ENCODE data around the gene PRPH. TPM values are rescaled to one million over a fixed set of nuclear protein-coding genes. Genes with fewer than 3 reads are reported as not detected.
A peak's percentile ranks its signal among the peaks of the same experiment; 100 is the strongest.

Gene PRPH
- polyA plus RNA-seq, 3 donors: not detected

GRCh38 chr12:49322367-49322707 lies 27.4 kb downstream of the PRPH start:
- Histone ChIP-seq H3K27ac (ENCODE audit: low read depth in 1 of 2, low read length in 2 of 2) (peak overlapping the region in 1 of 2 donors; percentile 68), H2AFZ (ENCODE audit: insufficient read depth, low read depth, low read length, poor library complexity, severe bottlenecking) (peak overlapping the region; percentile 87), H3K79me2 (ENCODE audit: insufficient read depth, low read length) (peaks cover 19% of the 10 kb centered on the region), H3K36me3 (replicated peaks in 1 of 2; ENCODE audit: control insufficient read depth in 1 of 2, insufficient read depth in 2 of 2, low read length in 2 of 2) (peaks cover 4 to 20% of the 10 kb centered on the region in 2 donors), H3K9me3 (replicated peaks in 1 of 2; ENCODE audit: control insufficient read depth in 1 of 2, insufficient read depth in 1 of 2, low read length in 2 of 2) (no peaks in the 10 kb centered on the region), H3K4me1 (ENCODE audit: control insufficient read depth in 1 of 2, insufficient read depth in 2 of 2, low read length in 2 of 2) (peaks cover 17 to 21% of the 10 kb centered on the region in 2 donors), H3K27me3 (ENCODE audit: control insufficient read depth in 2 of 2, insufficient read depth in 2 of 2, low read length in 2 of 2) (no peaks in the 10 kb centered on the region), H3K4me2 (replicated peaks; ENCODE audit: extremely low read depth, low read length, poor library complexity, severe bottlenecking) (peak overlapping the region; percentile 87), H3K4me3 (replicated peaks in 1 of 3; ENCODE audit: low read depth in 2 of 3, low read length in 3 of 3) (peak overlapping the region; percentile 58 to 80 (median 63)), H4K20me1 (ENCODE audit: insufficient read depth, low read length) (no peaks in the 10 kb centered on the region), H3K9ac (ENCODE audit: insufficient read depth, low read length, poor library complexity, severe bottlenecking) (peak overlapping the region; percentile 75)
- no peak for TF ChIP-seq CTCF (IDR thresholded peaks at IDR 0.05)
- Mint-ChIP-seq H3K36me3 (peaks cover 9 to 26% of the 10 kb centered on the region in 2 donors), H3K4me3 (peak overlapping the region; percentile 97 to 100), H3K4me1 (peaks cover 21% of the 10 kb centered on the region), H3K27me3 (ENCODE audit: low read depth in 3 of 3) (peaks cover 7 to 8% (median 7%) of the 10 kb centered on the region in 3 donors), H3K27ac (peak overlapping the region in 6 of 7 donors; percentile 32 to 93 (median 82)), H3K9me3 (no peaks in the 10 kb centered on the region)
- no peak for DNase-seq
- 47% methylated on average over 7 of the region's 12 CpGs for WGBS (ENCODE audit: insufficient coverage)
- intact Hi-C loops (cut with micrococcal nuclease): no loop called here

GRCh38 chr12:49322708-49323523 lies 28.0 kb downstream of the PRPH start, which contains the start of gene TROAP:
TSS of gene TROAP (plus strand) at chr12:49323255. CDS start at chr12:49323609, 354 bp downstream.
- H3K9me3 ChIP-seq (replicated peaks in 1 of 2; ENCODE audit: control insufficient read depth in 1 of 2, insufficient read depth in 1 of 2, low read length in 2 of 2): no peaks in the 10 kb centered on the region
- H3K4me3 ChIP-seq (replicated peaks in 1 of 3; ENCODE audit: low read depth in 2 of 3, low read length in 3 of 3): peak within 1 kb of the TSS; percentile 63 to 80 (median 64)
- peaks cover 4 to 10% (median 5%) of the 10 kb centered on the region in 3 donors for H3K27me3 Mint-ChIP-seq (ENCODE audit: low read depth in 3 of 3)
- TF ChIP-seq CTCF (IDR thresholded peaks at IDR 0.05): no peak
- no peaks in the 10 kb centered on the region for H3K9me3 Mint-ChIP-seq
- H3K27ac Mint-ChIP-seq: peak within 1 kb of the TSS; percentile 59 to 93 (median 83)
- H3K36me3 Mint-ChIP-seq: peaks cover 14 to 32% of the 10 kb centered on the region in 2 donors
- peak; percentile 97 to 98 (median 97) for DNase-seq
- H2AFZ ChIP-seq (ENCODE audit: insufficient read depth, low read depth, low read length, poor library complexity, severe bottlenecking): peak within 1 kb of the TSS; percentile 87
- peaks cover 7 to 26% of the 10 kb centered on the region in 2 donors for H3K36me3 ChIP-seq (replicated peaks in 1 of 2; ENCODE audit: control insufficient read depth in 1 of 2, insufficient read depth in 2 of 2, low read length in 2 of 2)
- peaks cover 17 to 21% of the 10 kb centered on the region in 2 donors for H3K4me1 ChIP-seq (ENCODE audit: control insufficient read depth in 1 of 2, insufficient read depth in 2 of 2, low read length in 2 of 2)
- under 1% methylated on average over 63 of the region's 65 CpGs for WGBS (ENCODE audit: insufficient coverage)
- H3K9ac ChIP-seq (ENCODE audit: insufficient read depth, low read length, poor library complexity, severe bottlenecking): peak within 1 kb of the TSS; percentile 75
- no peaks in the 10 kb centered on the region for H3K27me3 ChIP-seq (ENCODE audit: control insufficient read depth in 2 of 2, insufficient read depth in 2 of 2, low read length in 2 of 2)
- H3K27ac ChIP-seq (ENCODE audit: low read depth in 1 of 2, low read length in 2 of 2): peak within 1 kb of the TSS in 1 of 2 donors; percentile 68
- peak within 1 kb of the TSS; percentile 87 for H3K4me2 ChIP-seq (replicated peaks; ENCODE audit: extremely low read depth, low read length, poor library complexity, severe bottlenecking)
- peaks cover 21% of the 10 kb centered on the region for H3K4me1 Mint-ChIP-seq
- no peaks in the 10 kb centered on the region for H4K20me1 ChIP-seq (ENCODE audit: insufficient read depth, low read length)
- peaks cover 19% of the 10 kb centered on the region for H3K79me2 ChIP-seq (ENCODE audit: insufficient read depth, low read length)
- intact Hi-C loops (cut with micrococcal nuclease): no loop called here
- H3K4me3 Mint-ChIP-seq: peak within 1 kb of the TSS; percentile 97 to 100
